ENCODE results near the gene PRKAR2B.

GRCh38 chr7:107210400-107210799, 165.9 kb downstream of the PRKAR2B start:
- TF ChIP-seq FOXA1 (IDR thresholded peaks at IDR 0.05): no peak
- no peak for TF ChIP-seq BHLHE40 (IDR thresholded peaks at IDR 0.05; ENCODE audit: borderline replicate concordance)
- TF ChIP-seq, protein P1, sequence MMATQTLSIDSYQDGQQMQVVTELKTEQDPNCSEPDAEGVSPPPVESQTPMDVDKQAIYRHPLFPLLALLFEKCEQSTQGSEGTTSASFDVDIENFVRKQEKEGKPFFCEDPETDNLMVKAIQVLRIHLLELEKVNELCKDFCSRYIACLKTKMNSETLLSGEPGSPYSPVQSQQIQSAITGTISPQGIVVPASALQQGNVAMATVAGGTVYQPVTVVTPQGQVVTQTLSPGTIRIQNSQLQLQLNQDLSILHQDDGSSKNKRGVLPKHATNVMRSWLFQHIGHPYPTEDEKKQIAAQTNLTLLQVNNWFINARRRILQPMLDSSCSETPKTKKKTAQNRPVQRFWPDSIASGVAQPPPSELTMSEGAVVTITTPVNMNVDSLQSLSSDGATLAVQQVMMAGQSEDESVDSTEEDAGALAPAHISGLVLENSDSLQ (IDR thresholded peaks at IDR 0.05): no peak
- no peak for TF ChIP-seq SP1 (IDR thresholded peaks at IDR 0.05)
- TF ChIP-seq ZNF384 (IDR thresholded peaks at IDR 0.05): no peak
- TF ChIP-seq FOXK2 (IDR thresholded peaks at IDR 0.05): no peak
- TF ChIP-seq SUZ12 (IDR thresholded peaks at IDR 0.05): no peak
- TF ChIP-seq FOXM1 (IDR thresholded peaks at IDR 0.05; ENCODE audit: borderline replicate concordance): no peak
- no peak for TF ChIP-seq NFRKB (IDR thresholded peaks at IDR 0.05)
- no peak for TF ChIP-seq CTBP1 (IDR thresholded peaks at IDR 0.05; ENCODE audit: borderline replicate concordance)
- TF ChIP-seq ELF4 (IDR thresholded peaks at IDR 0.05): no peak
- no peak for TF ChIP-seq HDGF (IDR thresholded peaks at IDR 0.05; ENCODE audit: borderline replicate concordance)
- no peak for TF ChIP-seq L3MBTL2 (conservative IDR thresholded peaks at IDR 0.05)

All from HEK293T (cell line).